RPMI7951 (cell line): Measurements from ENCODE around the gene NPAS3. TPM values are rescaled to one million over a fixed set of nuclear protein-coding genes. Genes with fewer than 3 reads are reported as not detected.

ENCODE experiments used
- DNase-seq: peaks from one replicate; pipeline ENCODE4 v3.0.0-alpha.2; 2012; ENCODE audit warnings: low read depth
- total RNA-seq: library from RNA; depleted of rRNA; stranded (reverse); fragments of >200 nt; shearing (Covaris generic); gene quantifications from 2 replicates; pipeline ENCODE4 v1.2.3, GENCODE V29; 2014

NPAS3 gene
- total RNA-seq, 1 experiment from 2014 or later: 0.48 TPM

GRCh38 chr14:33812181-33812580 lies 873.5 kb downstream of the NPAS3 start:
- DNase-seq: no peak

GRCh38 chr14:33812601-33813000 lies 873.9 kb downstream of the NPAS3 start:
- no peak for DNase-seq

- no peak for DNase-seq
These were observed 875.3 kb downstream of the NPAS3 start for GRCh38 chr14:33814010-33814409.

GRCh38 chr14:33833706-33834465 lies 895.2 kb downstream of the NPAS3 start:
- DNase-seq: no peak

- no peak for DNase-seq
These were observed 896.0 kb downstream of the NPAS3 start for GRCh38 chr14:33834466-33835260.

GRCh38 chr14:33835261-33835655 lies 896.6 kb downstream of the NPAS3 start:
- DNase-seq: no peak

GRCh38 chr14:33835677-33836076 lies 897.0 kb downstream of the NPAS3 start:
- no peak for DNase-seq

- DNase-seq: no peak
These were observed 897.7 kb downstream of the NPAS3 start for GRCh38 chr14:33836203-33836899.

GRCh38 chr14:33836900-33837577 lies 898.4 kb downstream of the NPAS3 start:
- no peak for DNase-seq

GRCh38 chr14:33837943-33838683 lies 899.4 kb downstream of the NPAS3 start:
- DNase-seq: no peak

GRCh38 chr14:33839193-33840076 lies 900.8 kb downstream of the NPAS3 start:
- DNase-seq: peak; percentile 40

GRCh38 chr14:33840797-33841196 lies 902.1 kb downstream of the NPAS3 start:
- DNase-seq: no peak

- no peak for DNase-seq
These were observed 903.6 kb downstream of the NPAS3 start for GRCh38 chr14:33842299-33842698.

- DNase-seq: no peak
These were observed 905.4 kb downstream of the NPAS3 start for GRCh38 chr14:33844118-33844517.

GRCh38 chr14:33846100-33846824 lies 907.6 kb downstream of the NPAS3 start:
- no peak for DNase-seq

- DNase-seq: peak; percentile 18
These were observed 908.4 kb downstream of the NPAS3 start for GRCh38 chr14:33847066-33847465.

GRCh38 chr14:33848009-33848408 lies 909.3 kb downstream of the NPAS3 start:
- no peak for DNase-seq

GRCh38 chr14:33848706-33849454 lies 910.2 kb downstream of the NPAS3 start:
- DNase-seq: peak; percentile 40

GRCh38 chr14:33849455-33849801 lies 910.7 kb downstream of the NPAS3 start:
- DNase-seq: no peak
